Hepatocyte (in vitro differentiated cells): ENCODE results near the gene UPK1B. TPM values are rescaled to one million over a fixed set of nuclear protein-coding genes. Genes with fewer than 3 reads are reported as not detected.

Source experiments
- DNase-seq: peaks from one replicate; pipeline ENCODE4 v3.0.0-alpha.2; 2016; ENCODE audit warnings: low spot score
- H2AFZ ChIP-seq: fragments of 200-600 bp; sonication (generic); 2 replicates; pipeline ENCODE4 v1.6.0; 2016; ENCODE audit warnings: antibody characterized with exemption, mild to moderate bottlenecking
- H3K27ac ChIP-seq: fragments of 200-600 bp; sonication (generic); 2 replicates; pipeline ENCODE4 v1.5.1; 2016; ENCODE audit warnings: mild to moderate bottlenecking
- H3K27me3 ChIP-seq: fragments of 200-600 bp; sonication (generic); 2 replicates; pipeline ENCODE4 v1.6.1; 2016
- H3K36me3 ChIP-seq: fragments of 200-600 bp; sonication (generic); replicated peaks from 2 replicates; pipeline ENCODE4 v1.5.1; 2016; ENCODE audit warnings: low read depth; ENCODE audit not compliant: insufficient read depth
- H3K4me1 ChIP-seq: fragments of 200-600 bp; sonication (generic); 2 replicates; pipeline ENCODE4 v1.5.1; 2016; ENCODE audit warnings: mild to moderate bottlenecking, moderate library complexity; ENCODE audit not compliant: insufficient read depth
- H3K4me2 ChIP-seq: fragments of 200-600 bp; sonication (generic); 2 replicates; pipeline ENCODE4 v1.6.0; 2016
- H3K4me3 ChIP-seq: fragments of 200-600 bp; sonication (generic); 2 replicates; pipeline ENCODE4 v1.5.1; 2016; ENCODE audit warnings: mild to moderate bottlenecking
- H3K79me2 ChIP-seq: fragments of 200-600 bp; sonication (generic); 2 replicates; pipeline ENCODE4 v1.6.0; 2017; ENCODE audit warnings: mild to moderate bottlenecking
- H3K9me2 ChIP-seq: fragments of 200-600 bp; sonication (generic); replicated peaks from 2 replicates; pipeline ENCODE4 v1.6.0; 2017; ENCODE audit warnings: mild to moderate bottlenecking; ENCODE audit not compliant: insufficient read depth
- H3K9me3 ChIP-seq: fragments of 200-600 bp; sonication (generic); 2 replicates; pipeline ENCODE4 v1.5.1; 2016; ENCODE audit warnings: low read depth, mild to moderate bottlenecking
- H4K20me1 ChIP-seq: fragments of 200-600 bp; sonication (generic); 2 replicates; pipeline ENCODE4 v1.6.0; 2016; ENCODE audit warnings: mild to moderate bottlenecking; ENCODE audit not compliant: insufficient read depth, poor library complexity, severe bottlenecking
- CTCF ChIP-seq: fragments of 200-600 bp; sonication (generic); IDR thresholded peaks from 2 replicates; pipeline ENCODE4 v1.5.1; 2016; ENCODE audit warnings: antibody characterized with exemption, mild to moderate bottlenecking; ENCODE audit not compliant: poor library complexity
- EZH2 ChIP-seq: fragments of 200-600 bp; sonication (generic); IDR thresholded peaks from 2 replicates; pipeline ENCODE4 v1.6.1; 2016; ENCODE audit warnings: antibody characterized with exemption, mild to moderate bottlenecking, borderline replicate concordance
- EZH2phosphoT487 ChIP-seq: fragments of 200-600 bp; sonication (generic); IDR thresholded peaks from one replicate; pipeline ENCODE4 v1.6.1; 2018; ENCODE audit warnings: antibody characterized with exemption, mild to moderate bottlenecking, low read depth, moderate library complexity; ENCODE audit not compliant: unreplicated experiment, severe bottlenecking
- WGBS: methylation state at CpG from one replicate; pipeline ENCODE4 v1.1.6; 2016; ENCODE audit warnings: low lambda C conversion rate; ENCODE audit errors: missing lambda C conversion rate; 5-methylcytosine and 5-hydroxymethylcytosine counted together
- polyA plus RNA-seq: library from polyadenylated mRNA; unstranded; fragments of >200 nt; fragmentation: Nextera tagmentation; extraction: Ambion mirVana; gene quantifications from 2 replicates; pipeline ENCODE4 v1.2.1, GENCODE V29; 2016
- total RNA-seq: library from RNA; depleted of rRNA; stranded (reverse); fragments of >200 nt; gene quantifications from 2 replicates; pipeline ENCODE4 v1.2.3, GENCODE V29; 2014

The UPK1B gene
- total and polyA plus RNA-seq, 2 experiments from 2014 or later, result 9.0 to 17.3 TPM

GRCh38 chr3:119146578-119147375 lies 26.6 kb upstream of the UPK1B start:
- no peaks in the 10 kb centered on the region for H3K36me3 ChIP-seq
- WGBS, result 89% methylated on average over 15 of the region's 15 CpGs

GRCh38 chr3:119147494-119147893 lies 25.9 kb upstream of the UPK1B start:
- no peaks in the 10 kb centered on the region for H4K20me1 ChIP-seq
- no peak overlapping the region for H2AFZ ChIP-seq
- no peaks in the 10 kb centered on the region for H3K9me3 ChIP-seq
- TF ChIP-seq EZH2phosphoT487, result no peak
- no peak for TF ChIP-seq CTCF
- TF ChIP-seq EZH2, result no peak
- no peaks in the 10 kb centered on the region for H3K9me2 ChIP-seq
- H3K27me3 ChIP-seq, result no peaks in the 10 kb centered on the region
- no peaks in the 10 kb centered on the region for H3K36me3 ChIP-seq
- DNase-seq, result no peak
- H3K4me1 ChIP-seq, result peaks cover 4% of the 10 kb centered on the region
- H3K4me3 ChIP-seq, result no peak overlapping the region
- H3K4me2 ChIP-seq, result no peak overlapping the region
- H3K27ac ChIP-seq, result no peak overlapping the region
- no peaks in the 10 kb centered on the region for H3K79me2 ChIP-seq
- WGBS, result 51% methylated on average over 2 of the region's 2 CpGs

More at GRCh38 chr3:119146578-119147375, 26.6 kb upstream of the UPK1B start:
- no peaks in the 10 kb centered on the region for H4K20me1 ChIP-seq
- no peaks in the 10 kb centered on the region for H3K9me2 ChIP-seq
- TF ChIP-seq EZH2phosphoT487 (no peak), EZH2 (no peak)
- no peaks in the 10 kb centered on the region for H3K27me3 ChIP-seq
- no peak overlapping the region for H3K4me2 ChIP-seq
- no peaks in the 10 kb centered on the region for H3K79me2 ChIP-seq
- no peak overlapping the region for H2AFZ ChIP-seq
- DNase-seq, result no peak
- H3K9me3 ChIP-seq, result no peaks in the 10 kb centered on the region
- H3K4me1 ChIP-seq, result peaks cover 4% of the 10 kb centered on the region
- no peak overlapping the region for H3K4me3 ChIP-seq
- no peak overlapping the region for H3K27ac ChIP-seq

- TF ChIP-seq EZH2 (no peak), EZH2phosphoT487 (no peak), CTCF (no peak)
- no peak overlapping the region for H2AFZ ChIP-seq
- H3K4me2 ChIP-seq, result no peak overlapping the region
- WGBS, result 90% methylated on average over 2 of the region's 2 CpGs
- H4K20me1 ChIP-seq, result no peaks in the 10 kb centered on the region
- H3K36me3 ChIP-seq, result no peaks in the 10 kb centered on the region
- DNase-seq, result no peak
- H3K9me3 ChIP-seq, result no peaks in the 10 kb centered on the region
- no peaks in the 10 kb centered on the region for H3K27me3 ChIP-seq
- H3K9me2 ChIP-seq, result no peaks in the 10 kb centered on the region
- peaks cover 4% of the 10 kb centered on the region for H3K4me1 ChIP-seq
- no peaks in the 10 kb centered on the region for H3K79me2 ChIP-seq
- H3K4me3 ChIP-seq, result no peak overlapping the region
- H3K27ac ChIP-seq, result peak overlapping the region; percentile 11
Observed at GRCh38 chr3:119148493-119149180, 24.8 kb upstream of the UPK1B start.

- DNase-seq, result no peak
- Histone ChIP-seq H3K36me3 (no peaks in the 10 kb centered on the region), H3K79me2 (no peaks in the 10 kb centered on the region), H3K9me3 (no peaks in the 10 kb centered on the region), H3K27ac (no peak overlapping the region), H4K20me1 (no peaks in the 10 kb centered on the region), H3K9me2 (no peaks in the 10 kb centered on the region), H3K4me2 (no peak overlapping the region), H2AFZ (no peak overlapping the region), H3K4me1 (peaks cover 4% of the 10 kb centered on the region), H3K27me3 (no peaks in the 10 kb centered on the region), H3K4me3 (no peak overlapping the region)
- TF ChIP-seq CTCF (no peak), EZH2 (no peak), EZH2phosphoT487 (no peak)
- 81% methylated on average over 4 of the region's 4 CpGs for WGBS
Observed at GRCh38 chr3:119149484-119149883, 23.9 kb upstream of the UPK1B start.
